K562 (cell line): ENCODE measurements around the gene CHMP4B. TPM values are rescaled to one million over a fixed set of nuclear protein-coding genes. Genes with fewer than 3 reads are reported as not detected.

Source experiments
- ATAC-seq: fragments of 200-7000 bp; cut with Tn5 transposase; 3 replicates; pipeline ENCODE4 v1.9.1; 2020; ENCODE audit warnings: moderate library complexity
- BruUV-seq: library from RNA; stranded (reverse); fragments of 400-500 nt; replicated peaks from 2 replicates; lab custom pipeline; 2021; lab: Mats Ljungman, UMichigan
- CTCF ChIA-PET: fragments of 300-600 bp; formaldehyde crosslinking; extraction: SDS; loops from one replicate; lab custom pipeline; 2021; ENCODE audit warnings: low intra/inter-chr PET ratio; lab: Yijun Ruan, JAX
- POLR2A ChIA-PET: fragments of 300-600, 350-650 bp; sonication (Branson Sonifier 250); formaldehyde crosslinking; extraction: SDS; loops from one replicate; lab custom pipeline; 2021; ENCODE audit warnings: antibody characterized with exemption, inconsistent platforms; lab: Yijun Ruan, JAX
- DNase-seq, 4 experiments: peaks; one replicate each; pipeline versions ENCODE4 v3.0.0 to v3.0.0-alpha.2; 2011 to 2018; ENCODE audit warnings: low spot score in 3 of 4, mixed read lengths in 3 of 4; ENCODE audit errors: extremely low read depth in 1 of 4
- FAIRE-seq: peaks from 2 replicates; lab custom pipeline; 2011; peaks lifted over from hg19 to GRCh38; lab: Jason Lieb, UNC
- H2AFZ ChIP-seq: 2 replicates; pipeline ENCODE4 v1.6.0; 2011; ENCODE audit warnings: low read depth, low read length, control low read depth, inconsistent platforms
- H3K27ac ChIP-seq: fragments of 200-600 bp; 3 replicates; pipeline ENCODE4 v1.8.0; 2011; ENCODE audit warnings: low read depth, mild to moderate bottlenecking, control low read depth, inconsistent platforms, low read length, moderate library complexity, mixed read lengths; ENCODE audit errors: extremely low read depth
- H3K27me3 ChIP-seq, 2 experiments: fragments of 300-600 bp in 1 of 2; 2 replicates in 1 of 2; 3 replicates in 1 of 2; pipeline versions ENCODE4 v1.6.0 to v1.8.0; 2011; ENCODE audit warnings: inconsistent platforms in 2 of 2, low read length in 2 of 2, mild to moderate bottlenecking in 1 of 2, mixed read lengths in 1 of 2, moderate library complexity in 1 of 2; ENCODE audit not compliant: control insufficient read depth in 2 of 2, insufficient read depth in 2 of 2
- H3K36me3 ChIP-seq: fragments of 300-600 bp; 3 replicates; pipeline ENCODE4 v1.8.0; 2011; ENCODE audit warnings: mild to moderate bottlenecking, low read length, inconsistent platforms; ENCODE audit not compliant: control insufficient read depth, insufficient read depth
- H3K4me1 ChIP-seq, 2 experiments: fragments of 200-600 bp in 1 of 2; replicated peaks in 1 of 2; 2 replicates in 1 of 2; 3 replicates in 1 of 2; pipeline versions ENCODE4 v1.5.1 to v1.8.0; 2011; ENCODE audit warnings: inconsistent platforms in 2 of 2, low read length in 2 of 2, mild to moderate bottlenecking in 1 of 2, mixed read lengths in 1 of 2, moderate library complexity in 1 of 2; ENCODE audit not compliant: control insufficient read depth in 2 of 2, insufficient read depth in 2 of 2
- H3K4me2 ChIP-seq: 2 replicates; pipeline ENCODE4 v1.6.1; 2011; ENCODE audit warnings: low read length, control low read depth, inconsistent platforms, mixed read lengths; ENCODE audit not compliant: insufficient read depth
- H3K4me3 ChIP-seq: fragments of 200-600 bp; sonication (generic), shearing (Covaris generic); 2 replicates; pipeline ENCODE4 v1.5.1; 2016; ENCODE audit warnings: control low read depth, inconsistent platforms
- H3K79me2 ChIP-seq: fragments of 200-600 bp; 3 replicates; pipeline ENCODE4 v1.8.0; 2011; ENCODE audit warnings: low read length, inconsistent platforms; ENCODE audit not compliant: control insufficient read depth, insufficient read depth
- H3K9ac ChIP-seq, 2 experiments: 2 replicates each; pipeline versions ENCODE4 v1.6.0 to v1.6.1; 2011; ENCODE audit warnings: low read depth in 2 of 2, low read length in 2 of 2, control low read depth in 1 of 2, inconsistent platforms in 1 of 2, mild to moderate bottlenecking in 1 of 2, mixed read lengths in 1 of 2; ENCODE audit not compliant: insufficient read depth in 1 of 2
- H3K9me1 ChIP-seq: one replicate; pipeline ENCODE4 v1.6.0; 2011; ENCODE audit warnings: inconsistent platforms, mild to moderate bottlenecking, low read length, moderate library complexity; ENCODE audit not compliant: control insufficient read depth, insufficient read depth
- H3K9me3 ChIP-seq: replicated peaks from 2 replicates; pipeline ENCODE4 v1.5.1; 2011; ENCODE audit warnings: low read depth, low read length, inconsistent platforms; ENCODE audit not compliant: control insufficient read depth, insufficient read depth
- H4K20me1 ChIP-seq: replicated peaks from 2 replicates; pipeline ENCODE4 v1.6.1; 2011; ENCODE audit warnings: low read length, inconsistent platforms, mixed read lengths; ENCODE audit not compliant: control insufficient read depth, insufficient read depth
- CEBPB ChIP-seq: fragments of 450-650 bp; IDR thresholded peaks from 2 replicates; pipeline ENCODE4 v1.6.1; 2016; ENCODE audit warnings: missing genetic modification characterization, missing compliant biosample characterization
- CHD4 ChIP-seq: fragments of 200-600 bp; sonication (generic); IDR thresholded peaks from 3 replicates; pipeline ENCODE4 v1.6.1; 2012; ENCODE audit warnings: low read depth, mild to moderate bottlenecking, mixed read lengths, low read length, inconsistent platforms; ENCODE audit not compliant: insufficient read depth, insufficient replicate concordance, poor library complexity, severe bottlenecking
- EP300 ChIP-seq: IDR thresholded peaks from 2 replicates; pipeline ENCODE4 v1.6.1; 2012; ENCODE audit warnings: low read length, improper control_type of control experiment
- FOXJ2 ChIP-seq: fragments of 200-800 bp; sonication (Bioruptor generic); IDR thresholded peaks from 2 replicates; pipeline ENCODE4 v1.6.1; 2016; ENCODE audit warnings: missing genetic modification characterization, missing compliant biosample characterization
- MTF1 ChIP-seq: fragments of 250-450 bp; sonication (Bioruptor Pico); IDR thresholded peaks from 2 replicates; pipeline ENCODE4 v1.9.0; 2021; ENCODE audit warnings: moderate library complexity, mild to moderate bottlenecking, inconsistent platforms, borderline replicate concordance
- NR2C2 ChIP-seq, 2 experiments: fragments of 200-800 bp in 1 of 2; sonication (Bioruptor generic) in 1 of 2; sonication (generic) in 1 of 2; formaldehyde crosslinking in 1 of 2; IDR thresholded peaks; 2 replicates each; pipeline versions ENCODE4 v1.6.1 to v1.8.0; 2016 to 2022; ENCODE audit warnings: mild to moderate bottlenecking in 1 of 2, missing compliant biosample characterization in 1 of 2, missing genetic modification characterization in 1 of 2, missing genetic modification reagents in 1 of 2
- POU5F1 ChIP-seq: fragments of 150-350 bp; IDR thresholded peaks from 2 replicates; pipeline ENCODE4 v1.6.1; 2014; ENCODE audit warnings: borderline replicate concordance, low read length, low read depth, mild to moderate bottlenecking; ENCODE audit not compliant: partially characterized antibody
- SRSF3 ChIP-seq: fragments of 200-400 bp; formaldehyde crosslinking; IDR thresholded peaks from 2 replicates; pipeline ENCODE4 v1.6.1; 2016; ENCODE audit warnings: mild to moderate bottlenecking, low read length, moderate library complexity; ENCODE audit not compliant: insufficient read depth
- SRSF9 ChIP-seq: fragments of 200-400 bp; formaldehyde crosslinking; IDR thresholded peaks from 2 replicates; pipeline ENCODE4 v1.6.1; 2017; ENCODE audit warnings: low read depth, low read length, borderline replicate concordance
- ZBED1 ChIP-seq: IDR thresholded peaks from 2 replicates; pipeline ENCODE4 v1.6.1; 2014
- ZEB2 ChIP-seq: fragments of 450-650 bp; IDR thresholded peaks from 2 replicates; pipeline ENCODE4 v1.6.1; 2016
- ZNF133 ChIP-seq: fragments of 250-450 bp; sonication (Bioruptor Pico); IDR thresholded peaks from 2 replicates; pipeline ENCODE4 v1.4.0; 2020; ENCODE audit warnings: mild to moderate bottlenecking
- ZNF146 ChIP-seq: IDR thresholded peaks from one replicate; pipeline ENCODE4 v1.6.1; 2018; ENCODE audit warnings: missing compliant biosample characterization; ENCODE audit not compliant: unreplicated experiment
- ZNF274 ChIP-seq: IDR thresholded peaks from 2 replicates; pipeline ENCODE4 v1.6.1; 2011; ENCODE audit warnings: low read depth, mild to moderate bottlenecking, low read length, moderate library complexity, borderline replicate concordance
- WGBS: fragments of 100-300 bp; shearing (Covaris generic); methylation state at CpG from one replicate; pipeline ENCODE4 v1.1.6; 2016; ENCODE audit warnings: low coverage, mixed read lengths; ENCODE audit not compliant: insufficient coverage; ENCODE audit errors: missing lambda C conversion rate; 5-methylcytosine and 5-hydroxymethylcytosine counted together
- in situ Hi-C: fragments of 300-500 bp; cut with MboI; formaldehyde crosslinking; loops from 4 replicates; pipeline ENCODE4 v1.15.0; 2018; ENCODE audit warnings: inconsistent platforms, mixed read lengths
- intact Hi-C: fragments of 100-400 bp; cut with micrococcal nuclease; formaldehyde crosslinking; loops from 2 replicates; pipeline ENCODE4 v1.14.2; 2022
- polyA plus RNA-seq, 8 experiments: library from polyadenylated mRNA; depleted of rRNA in 4 of 8; stranded (reverse) in 5 of 8; unstranded in 3 of 8; fragments of >200 nt; fragmentation: Nextera tagmentation in 2 of 8; fragmentation: Illumina TruSeq in 1 of 8; extraction: Ambion mirVana in 2 of 8; extraction: Trizol in 1 of 8; gene quantifications; 2 replicates each; pipeline versions ENCODE4 v1.2.1 to v1.2.3, GENCODE V29; 2011 to 2014; ENCODE audit warnings: inconsistent platforms in 1 of 8, missing spikeins in 1 of 8
- total RNA-seq, 7 experiments: library from RNA; depleted of rRNA in 6 of 7; stranded (reverse); fragments of >200 nt in 6 of 7; fragmentation: Illumina TruSeq in 2 of 7; extraction: Trizol in 2 of 7; gene quantifications; 2 replicates each; pipeline versions ENCODE4 v1.2.1 to v1.2.3, GENCODE V29; 2011 to 2021; ENCODE audit warnings: low replicate concordance in 1 of 7
- TF ChIP-seq, protein P1 (sequence below): fragments of 250-450 bp; sonication (Bioruptor Pico); IDR thresholded peaks from 2 replicates; pipeline ENCODE4 v1.5.0; 2022; ENCODE audit warnings: mild to moderate bottlenecking
- TF ChIP-seq, protein P2 (sequence below): fragments of 450-650 bp; IDR thresholded peaks from 2 replicates; pipeline ENCODE4 v1.6.1; 2017; ENCODE audit warnings: mild to moderate bottlenecking, moderate library complexity
- TF ChIP-seq, protein P3 (sequence below): sonication (generic); formaldehyde crosslinking; IDR thresholded peaks from 2 replicates; pipeline ENCODE4 v1.8.1; 2023; ENCODE audit warnings: mild to moderate bottlenecking, missing genetic modification reagents

Gene CHMP4B
- total and polyA plus RNA-seq, 9 of the 15 experiments (the other 6 are each of a cell fraction or from before 2014, with no cell fraction given): 1.8 to 64.7 (median 31.8) TPM

DNA sequence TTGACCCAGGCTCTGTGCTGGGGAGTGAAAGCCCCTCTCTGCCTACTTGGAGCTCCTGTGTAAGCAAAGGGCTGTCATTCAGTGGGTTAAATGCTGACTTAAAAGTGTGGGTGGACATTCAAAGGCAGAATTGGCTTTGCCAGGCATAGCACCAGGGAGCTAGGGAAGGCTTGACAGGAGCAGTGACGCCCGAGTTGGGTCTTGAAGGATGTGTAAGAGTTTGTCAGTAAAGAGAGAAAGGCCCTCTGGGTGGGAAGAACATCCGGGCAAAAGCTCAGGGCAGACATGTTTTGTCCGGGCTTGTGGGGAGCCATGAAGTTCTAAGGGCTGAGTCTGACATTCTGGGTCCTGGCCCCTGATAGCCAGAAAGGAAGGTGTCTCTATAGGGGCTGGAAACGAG is 27.9 kb upstream of the CHMP4B start:
- Histone ChIP-seq H3K9me1 (peaks cover 3% of the 10 kb centered on the region), H2AFZ (peak overlapping the region; percentile 37; the same call in 1 of the 2 replicates), H3K79me2 (no peaks in the 10 kb centered on the region), H3K27me3 (no peaks in the 10 kb centered on the region), H3K36me3 (no peaks in the 10 kb centered on the region), H3K4me1 (peaks cover 4 to 11% of the 10 kb centered on the region in 2 experiments; a peak in 4 of 5 replicates), H3K9me3 (no peaks in the 10 kb centered on the region), H4K20me1 (no peaks in the 10 kb centered on the region), H3K4me3 (no peak overlapping the region), H3K9ac (no peak overlapping the region), H3K4me2 (no peak overlapping the region), H3K27ac (no peak overlapping the region)
- ATAC-seq (no peak), DNase-seq (no peak), FAIRE-seq (no peak)
- BruUV-seq: no TSS peak
- intact Hi-C loops (no loop called here), in situ Hi-C loops (no loop called here)
- ChIA-PET CTCF (no interaction called here), POLR2A (no interaction called here)
- TF ChIP-seq, protein P1, sequence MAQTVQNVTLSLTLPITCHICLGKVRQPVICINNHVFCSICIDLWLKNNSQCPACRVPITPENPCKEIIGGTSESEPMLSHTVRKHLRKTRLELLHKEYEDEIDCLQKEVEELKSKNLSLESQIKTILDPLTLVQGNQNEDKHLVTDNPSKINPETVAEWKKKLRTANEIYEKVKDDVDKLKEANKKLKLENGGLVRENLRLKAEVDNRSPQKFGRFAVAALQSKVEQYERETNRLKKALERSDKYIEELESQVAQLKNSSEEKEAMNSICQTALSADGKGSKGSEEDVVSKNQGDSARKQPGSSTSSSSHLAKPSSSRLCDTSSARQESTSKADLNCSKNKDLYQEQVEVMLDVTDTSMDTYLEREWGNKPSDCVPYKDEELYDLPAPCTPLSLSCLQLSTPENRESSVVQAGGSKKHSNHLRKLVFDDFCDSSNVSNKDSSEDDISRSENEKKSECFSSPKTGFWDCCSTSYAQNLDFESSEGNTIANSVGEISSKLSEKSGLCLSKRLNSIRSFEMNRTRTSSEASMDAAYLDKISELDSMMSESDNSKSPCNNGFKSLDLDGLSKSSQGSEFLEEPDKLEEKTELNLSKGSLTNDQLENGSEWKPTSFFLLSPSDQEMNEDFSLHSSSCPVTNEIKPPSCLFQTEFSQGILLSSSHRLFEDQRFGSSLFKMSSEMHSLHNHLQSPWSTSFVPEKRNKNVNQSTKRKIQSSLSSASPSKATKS (CRISPR knock-in tag): no peak
- TF ChIP-seq, protein P2, sequence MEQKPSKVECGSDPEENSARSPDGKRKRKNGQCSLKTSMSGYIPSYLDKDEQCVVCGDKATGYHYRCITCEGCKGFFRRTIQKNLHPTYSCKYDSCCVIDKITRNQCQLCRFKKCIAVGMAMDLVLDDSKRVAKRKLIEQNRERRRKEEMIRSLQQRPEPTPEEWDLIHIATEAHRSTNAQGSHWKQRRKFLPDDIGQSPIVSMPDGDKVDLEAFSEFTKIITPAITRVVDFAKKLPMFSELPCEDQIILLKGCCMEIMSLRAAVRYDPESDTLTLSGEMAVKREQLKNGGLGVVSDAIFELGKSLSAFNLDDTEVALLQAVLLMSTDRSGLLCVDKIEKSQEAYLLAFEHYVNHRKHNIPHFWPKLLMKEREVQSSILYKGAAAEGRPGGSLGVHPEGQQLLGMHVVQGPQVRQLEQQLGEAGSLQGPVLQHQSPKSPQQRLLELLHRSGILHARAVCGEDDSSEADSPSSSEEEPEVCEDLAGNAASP: no peak
- TF ChIP-seq, protein P3, sequence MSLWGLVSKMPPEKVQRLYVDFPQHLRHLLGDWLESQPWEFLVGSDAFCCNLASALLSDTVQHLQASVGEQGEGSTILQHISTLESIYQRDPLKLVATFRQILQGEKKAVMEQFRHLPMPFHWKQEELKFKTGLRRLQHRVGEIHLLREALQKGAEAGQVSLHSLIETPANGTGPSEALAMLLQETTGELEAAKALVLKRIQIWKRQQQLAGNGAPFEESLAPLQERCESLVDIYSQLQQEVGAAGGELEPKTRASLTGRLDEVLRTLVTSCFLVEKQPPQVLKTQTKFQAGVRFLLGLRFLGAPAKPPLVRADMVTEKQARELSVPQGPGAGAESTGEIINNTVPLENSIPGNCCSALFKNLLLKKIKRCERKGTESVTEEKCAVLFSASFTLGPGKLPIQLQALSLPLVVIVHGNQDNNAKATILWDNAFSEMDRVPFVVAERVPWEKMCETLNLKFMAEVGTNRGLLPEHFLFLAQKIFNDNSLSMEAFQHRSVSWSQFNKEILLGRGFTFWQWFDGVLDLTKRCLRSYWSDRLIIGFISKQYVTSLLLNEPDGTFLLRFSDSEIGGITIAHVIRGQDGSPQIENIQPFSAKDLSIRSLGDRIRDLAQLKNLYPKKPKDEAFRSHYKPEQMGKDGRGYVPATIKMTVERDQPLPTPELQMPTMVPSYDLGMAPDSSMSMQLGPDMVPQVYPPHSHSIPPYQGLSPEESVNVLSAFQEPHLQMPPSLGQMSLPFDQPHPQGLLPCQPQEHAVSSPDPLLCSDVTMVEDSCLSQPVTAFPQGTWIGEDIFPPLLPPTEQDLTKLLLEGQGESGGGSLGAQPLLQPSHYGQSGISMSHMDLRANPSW: no peak
- TF ChIP-seq SRSF9: no peak
- no peak for TF ChIP-seq ZNF133 (CRISPR knock-in tag)
- TF ChIP-seq ZNF146: no peak
- TF ChIP-seq MTF1 (CRISPR knock-in tag): no peak
- no peak for TF ChIP-seq EP300
- no peak for TF ChIP-seq ZNF274
- TF ChIP-seq CEBPB (tag): no peak
- TF ChIP-seq POU5F1: no peak
- no peak for TF ChIP-seq ZEB2
- TF ChIP-seq CHD4: no peak
- TF ChIP-seq FOXJ2 (tag): no peak
- TF ChIP-seq ZBED1: no peak
- no peak for TF ChIP-seq SRSF3
- no peak for TF ChIP-seq NR2C2 (CRISPR knock-in tag; IDR thresholded peaks at IDR 0.05)
- TF ChIP-seq NR2C2 (tag; IDR thresholded peaks at IDR 0.05): no peak
- WGBS: 39% methylated on average over 4 of the region's 5 CpGs
